ENCODE measurements around the gene PAPPA2. TPM values are rescaled to one million over a fixed set of nuclear protein-coding genes. Genes with fewer than 3 reads are reported as not detected.

Gene PAPPA2
- total RNA-seq, 1 donor, result 5.8 TPM

DNA sequence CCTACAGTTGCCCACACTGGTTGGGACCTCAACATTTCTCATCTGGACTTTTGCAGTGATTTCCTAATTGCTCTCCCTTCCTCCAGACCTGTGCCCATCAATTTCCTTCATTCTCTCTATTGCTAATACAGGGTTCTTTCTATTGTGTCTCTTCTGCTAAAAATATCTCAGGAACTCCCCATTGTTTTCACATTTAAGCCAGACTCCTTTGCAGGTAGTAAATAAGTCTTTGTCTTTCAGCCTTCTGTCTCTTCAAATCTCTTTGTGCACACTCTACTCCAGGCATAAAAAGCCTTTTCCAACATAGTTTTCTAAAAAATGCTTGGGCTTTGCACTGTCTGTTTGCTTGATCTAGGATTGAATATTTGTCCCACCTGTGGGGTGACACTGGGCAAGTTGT is 340.6 kb downstream of the PAPPA2 start:
- no peaks in the 10 kb centered on the region for H3K79me2 ChIP-seq (ENCODE audit: insufficient read depth, low read length)
- no peak overlapping the region for H2AFZ ChIP-seq (ENCODE audit: low read length)
- DNase-seq (ENCODE audit: insufficient read length, low spot score, missing footprints), result no peak
- H3K9me3 ChIP-seq (ENCODE audit: low read depth, low read length), result no peaks in the 10 kb centered on the region
- no peak overlapping the region for H3K4me3 ChIP-seq (ENCODE audit: insufficient read depth, low read length)
- no peak overlapping the region for H3K27ac ChIP-seq (ENCODE audit: low read depth, low read length)
- no peaks in the 10 kb centered on the region for H3K36me3 ChIP-seq (ENCODE audit: insufficient read depth, low read length)
- no peaks in the 10 kb centered on the region for H3K4me1 ChIP-seq (ENCODE audit: insufficient read depth, low read length)
- H4K20me1 ChIP-seq (ENCODE audit: insufficient read depth, low read length), result no peaks in the 10 kb centered on the region
- H3K27me3 ChIP-seq (ENCODE audit: insufficient read depth, low read length), result no peaks in the 10 kb centered on the region
- TF ChIP-seq, protein P1, sequence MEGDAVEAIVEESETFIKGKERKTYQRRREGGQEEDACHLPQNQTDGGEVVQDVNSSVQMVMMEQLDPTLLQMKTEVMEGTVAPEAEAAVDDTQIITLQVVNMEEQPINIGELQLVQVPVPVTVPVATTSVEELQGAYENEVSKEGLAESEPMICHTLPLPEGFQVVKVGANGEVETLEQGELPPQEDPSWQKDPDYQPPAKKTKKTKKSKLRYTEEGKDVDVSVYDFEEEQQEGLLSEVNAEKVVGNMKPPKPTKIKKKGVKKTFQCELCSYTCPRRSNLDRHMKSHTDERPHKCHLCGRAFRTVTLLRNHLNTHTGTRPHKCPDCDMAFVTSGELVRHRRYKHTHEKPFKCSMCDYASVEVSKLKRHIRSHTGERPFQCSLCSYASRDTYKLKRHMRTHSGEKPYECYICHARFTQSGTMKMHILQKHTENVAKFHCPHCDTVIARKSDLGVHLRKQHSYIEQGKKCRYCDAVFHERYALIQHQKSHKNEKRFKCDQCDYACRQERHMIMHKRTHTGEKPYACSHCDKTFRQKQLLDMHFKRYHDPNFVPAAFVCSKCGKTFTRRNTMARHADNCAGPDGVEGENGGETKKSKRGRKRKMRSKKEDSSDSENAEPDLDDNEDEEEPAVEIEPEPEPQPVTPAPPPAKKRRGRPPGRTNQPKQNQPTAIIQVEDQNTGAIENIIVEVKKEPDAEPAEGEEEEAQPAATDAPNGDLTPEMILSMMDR (IDR thresholded peaks at IDR 0.05; ENCODE audit: extremely low read depth, low read depth, low read length), result no peak
- H3K4me2 ChIP-seq (ENCODE audit: insufficient read depth, low read length), result no peak overlapping the region

DNA sequence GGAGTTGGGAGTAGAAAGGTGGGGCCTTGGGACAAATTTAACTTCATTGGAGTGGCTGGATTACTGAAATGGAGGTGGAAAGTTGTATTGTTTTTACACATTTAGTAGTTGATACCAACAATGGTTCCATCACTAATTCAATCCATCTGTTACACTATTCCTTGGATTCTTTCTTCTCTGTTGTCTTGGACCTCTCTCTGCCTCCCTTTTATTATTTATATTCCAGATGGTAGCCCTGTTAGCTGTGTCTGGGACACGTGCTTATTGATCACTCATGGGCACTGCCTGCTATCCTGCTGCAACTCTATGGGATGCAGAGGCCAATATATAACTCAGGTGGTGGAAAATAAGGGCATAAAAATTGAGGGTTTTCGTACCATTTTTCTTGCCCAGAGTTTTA is 346.3 kb downstream of the PAPPA2 start:
- DNase-seq (ENCODE audit: insufficient read length, low spot score, missing footprints), result no peak
- Histone ChIP-seq H2AFZ (ENCODE audit: low read length) (no peak overlapping the region), H3K4me2 (ENCODE audit: insufficient read depth, low read length) (no peak overlapping the region), H4K20me1 (ENCODE audit: insufficient read depth, low read length) (no peaks in the 10 kb centered on the region), H3K79me2 (ENCODE audit: insufficient read depth, low read length) (no peaks in the 10 kb centered on the region), H3K27me3 (ENCODE audit: insufficient read depth, low read length) (no peaks in the 10 kb centered on the region), H3K36me3 (ENCODE audit: insufficient read depth, low read length) (no peaks in the 10 kb centered on the region), H3K27ac (ENCODE audit: low read depth, low read length) (no peak overlapping the region), H3K9me3 (ENCODE audit: low read depth, low read length) (no peaks in the 10 kb centered on the region), H3K4me1 (ENCODE audit: insufficient read depth, low read length) (no peaks in the 10 kb centered on the region), H3K4me3 (ENCODE audit: insufficient read depth, low read length) (no peak overlapping the region)
- TF ChIP-seq, protein P1 (IDR thresholded peaks at IDR 0.05; ENCODE audit: extremely low read depth, low read depth, low read length), result no peak

DNA sequence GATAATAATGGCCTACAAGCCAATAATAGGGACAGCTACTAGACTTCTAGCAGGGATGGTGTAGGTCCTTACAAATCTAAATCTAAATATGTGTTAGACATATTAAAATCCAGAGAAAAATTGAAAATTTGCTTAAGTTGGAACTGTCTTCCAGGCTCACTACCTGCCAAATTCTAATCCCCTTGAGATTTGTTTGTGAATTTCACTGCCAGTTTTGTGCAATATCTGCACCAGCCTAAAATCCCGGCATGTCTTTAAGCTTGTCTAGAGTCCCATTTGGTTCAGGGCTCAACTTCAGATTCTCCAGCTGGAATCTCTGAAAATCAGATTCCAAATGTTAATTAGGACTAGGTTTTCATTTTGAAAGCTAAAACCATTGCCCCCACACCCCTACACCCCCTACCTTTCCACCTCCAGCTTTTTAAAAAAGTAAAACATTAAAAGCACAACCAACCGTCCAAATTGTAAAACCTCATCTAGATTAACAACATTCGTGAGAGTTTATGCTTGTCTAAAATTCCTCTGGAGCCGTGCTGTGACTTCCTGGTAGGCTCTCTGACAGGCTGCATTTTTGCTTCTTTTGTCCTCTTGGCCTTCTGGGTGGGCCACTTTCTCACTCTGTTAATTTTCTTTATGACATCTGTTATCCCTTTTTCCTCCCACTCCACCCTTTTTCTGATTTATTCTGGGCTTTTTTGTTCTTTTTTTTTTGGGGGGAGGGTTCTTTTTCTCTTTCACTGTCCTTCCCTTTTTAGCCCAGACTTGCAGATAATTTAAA is 348.7 kb downstream of the PAPPA2 start:
- no peak overlapping the region for H3K4me3 ChIP-seq (ENCODE audit: insufficient read depth, low read length)
- H3K4me1 ChIP-seq (ENCODE audit: insufficient read depth, low read length), result no peaks in the 10 kb centered on the region
- H4K20me1 ChIP-seq (ENCODE audit: insufficient read depth, low read length), result no peaks in the 10 kb centered on the region
- H3K27me3 ChIP-seq (ENCODE audit: insufficient read depth, low read length), result no peaks in the 10 kb centered on the region
- TF ChIP-seq, protein P1 (IDR thresholded peaks at IDR 0.05; ENCODE audit: extremely low read depth, low read depth, low read length), result no peak
- H3K36me3 ChIP-seq (ENCODE audit: insufficient read depth, low read length), result no peaks in the 10 kb centered on the region
- no peaks in the 10 kb centered on the region for H3K9me3 ChIP-seq (ENCODE audit: low read depth, low read length)
- H3K79me2 ChIP-seq (ENCODE audit: insufficient read depth, low read length), result no peaks in the 10 kb centered on the region
- H3K27ac ChIP-seq (ENCODE audit: low read depth, low read length), result no peak overlapping the region
- H3K4me2 ChIP-seq (ENCODE audit: insufficient read depth, low read length), result no peak overlapping the region
- peak; percentile 26 for DNase-seq (ENCODE audit: insufficient read length, low spot score, missing footprints)
- no peak overlapping the region for H2AFZ ChIP-seq (ENCODE audit: low read length)

DNA sequence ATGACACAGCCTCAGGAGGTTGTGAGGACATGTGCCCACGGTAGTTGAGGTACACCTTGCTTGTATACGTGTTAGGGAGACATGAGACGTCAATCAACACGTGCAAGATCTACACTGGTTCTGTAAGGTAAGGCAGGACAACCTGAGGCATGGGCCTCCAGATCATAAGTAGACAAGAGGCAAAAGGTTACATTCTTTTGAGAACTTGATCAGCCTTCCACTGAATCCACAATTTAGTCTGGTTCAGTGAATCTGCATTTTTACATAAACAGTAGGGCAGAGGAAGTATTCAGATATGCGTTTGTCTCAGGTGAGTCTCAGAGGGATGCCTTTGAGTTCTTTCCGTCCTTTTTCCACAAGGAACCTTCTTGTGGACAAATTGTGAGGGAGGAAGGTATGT is 352.6 kb downstream of the PAPPA2 start:
- DNase-seq (ENCODE audit: insufficient read length, low spot score, missing footprints), result no peak
- Histone ChIP-seq H3K4me3 (ENCODE audit: insufficient read depth, low read length) (no peak overlapping the region), H2AFZ (ENCODE audit: low read length) (no peak overlapping the region), H3K36me3 (ENCODE audit: insufficient read depth, low read length) (no peaks in the 10 kb centered on the region), H4K20me1 (ENCODE audit: insufficient read depth, low read length) (no peaks in the 10 kb centered on the region), H3K27ac (ENCODE audit: low read depth, low read length) (no peak overlapping the region), H3K4me2 (ENCODE audit: insufficient read depth, low read length) (no peak overlapping the region), H3K79me2 (ENCODE audit: insufficient read depth, low read length) (no peaks in the 10 kb centered on the region), H3K27me3 (ENCODE audit: insufficient read depth, low read length) (no peaks in the 10 kb centered on the region), H3K4me1 (ENCODE audit: insufficient read depth, low read length) (no peaks in the 10 kb centered on the region), H3K9me3 (ENCODE audit: low read depth, low read length) (no peaks in the 10 kb centered on the region)
- TF ChIP-seq, protein P1 (IDR thresholded peaks at IDR 0.05; ENCODE audit: extremely low read depth, low read depth, low read length), result no peak
